WERI-Rb-1 (cell line): Measurements from ENCODE around the gene KRTAP4-9.
"Not testable (repeated sequence)": the region's sequence is repeated elsewhere in the genome, so short reads cannot be mapped to it uniquely, and the experiment has no call there.

Experiments used
- DNase-seq: peaks from one replicate; pipeline ENCODE4 v3.0.0-alpha.2; 2020
- H3K27ac ChIP-seq: fragments of 250-450 bp; sonication (Bioruptor Pico); 2 replicates; pipeline ENCODE4 v1.5.1; 2020; ENCODE audit warnings: mild to moderate bottlenecking, moderate library complexity
- H3K27me3 ChIP-seq: fragments of 250-450 bp; sonication (Bioruptor Pico); 2 replicates; pipeline ENCODE4 v1.5.1; 2021; ENCODE audit warnings: mild to moderate bottlenecking, low read depth, moderate library complexity; ENCODE audit not compliant: insufficient read depth, severe bottlenecking
- H3K36me3 ChIP-seq: fragments of 250-450 bp; sonication (Bioruptor Pico); 2 replicates; pipeline ENCODE4 v1.5.1; 2020; ENCODE audit warnings: mild to moderate bottlenecking, moderate library complexity
- H3K4me3 ChIP-seq: 2 replicates; pipeline ENCODE4 v1.5.1; 2011; ENCODE audit warnings: low read depth, mild to moderate bottlenecking, control low read depth, low read length
- H3K9me3 ChIP-seq: fragments of 250-450 bp; sonication (Bioruptor Pico); 2 replicates; pipeline ENCODE4 v1.5.1; 2021; ENCODE audit warnings: mild to moderate bottlenecking, moderate library complexity; ENCODE audit not compliant: severe bottlenecking
- TF ChIP-seq, protein P1 (sequence below): IDR thresholded peaks from 2 replicates; pipeline ENCODE4 v1.5.1; 2011; ENCODE audit warnings: low read depth, mild to moderate bottlenecking, control low read depth, inconsistent platforms, low read length

Gene KRTAP4-9

GRCh38 chr17:41131979-41132378 is 26.8 kb downstream of the KRTAP4-9 start:
- TF ChIP-seq, protein P1, sequence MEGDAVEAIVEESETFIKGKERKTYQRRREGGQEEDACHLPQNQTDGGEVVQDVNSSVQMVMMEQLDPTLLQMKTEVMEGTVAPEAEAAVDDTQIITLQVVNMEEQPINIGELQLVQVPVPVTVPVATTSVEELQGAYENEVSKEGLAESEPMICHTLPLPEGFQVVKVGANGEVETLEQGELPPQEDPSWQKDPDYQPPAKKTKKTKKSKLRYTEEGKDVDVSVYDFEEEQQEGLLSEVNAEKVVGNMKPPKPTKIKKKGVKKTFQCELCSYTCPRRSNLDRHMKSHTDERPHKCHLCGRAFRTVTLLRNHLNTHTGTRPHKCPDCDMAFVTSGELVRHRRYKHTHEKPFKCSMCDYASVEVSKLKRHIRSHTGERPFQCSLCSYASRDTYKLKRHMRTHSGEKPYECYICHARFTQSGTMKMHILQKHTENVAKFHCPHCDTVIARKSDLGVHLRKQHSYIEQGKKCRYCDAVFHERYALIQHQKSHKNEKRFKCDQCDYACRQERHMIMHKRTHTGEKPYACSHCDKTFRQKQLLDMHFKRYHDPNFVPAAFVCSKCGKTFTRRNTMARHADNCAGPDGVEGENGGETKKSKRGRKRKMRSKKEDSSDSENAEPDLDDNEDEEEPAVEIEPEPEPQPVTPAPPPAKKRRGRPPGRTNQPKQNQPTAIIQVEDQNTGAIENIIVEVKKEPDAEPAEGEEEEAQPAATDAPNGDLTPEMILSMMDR: no peak
- Histone ChIP-seq H3K9me3 (no peaks in the 10 kb centered on the region), H3K36me3 (no peaks in the 10 kb centered on the region), H3K27me3 (peaks cover 61% of the 10 kb centered on the region), H3K27ac (no peak overlapping the region), H3K4me3 (no peak overlapping the region)
- DNase-seq: no peak

- TF ChIP-seq, protein P1: no peak
- no peaks in the 10 kb centered on the region for H3K9me3 ChIP-seq
- no peaks in the 10 kb centered on the region for H3K36me3 ChIP-seq
- H3K27ac ChIP-seq: no peak overlapping the region
- no peak for DNase-seq
- H3K27me3 ChIP-seq: peaks cover 67% of the 10 kb centered on the region
- no peak overlapping the region for H3K4me3 ChIP-seq
Observed at GRCh38 chr17:41133880-41134735, 28.9 kb downstream of the KRTAP4-9 start.

- H3K4me3 ChIP-seq, DNase-seq, H3K27ac ChIP-seq, H3K36me3 ChIP-seq: not testable (repeated sequence)
- Histone ChIP-seq H3K27me3 (peaks cover 74% of the 10 kb centered on the region), H3K9me3 (peaks cover 10% of the 10 kb centered on the region)
Observed at GRCh38 chr17:41139865-41140264, 34.7 kb downstream of the KRTAP4-9 start.

- Histone ChIP-seq H3K9me3 (peaks cover 10% of the 10 kb centered on the region), H3K27me3 (peaks cover 79% of the 10 kb centered on the region), H3K27ac (no peak within 1 kb of the TSS), H3K4me3 (no peak within 1 kb of the TSS), H3K36me3 (no peaks in the 10 kb centered on the region)
- no peak for DNase-seq
- TF ChIP-seq, protein P1: no peak
Observed at GRCh38 chr17:41140360-41141131, 35.4 kb downstream of the KRTAP4-9 start, which contains the start of gene KRTAP4-6. KRTAP4-6 (minus strand) TSS chr17:41140544; CDS start chr17:41140487, 57 bp downstream.

- Histone ChIP-seq H3K9me3 (peaks cover 10% of the 10 kb centered on the region), H3K4me3 (no peak overlapping the region), H3K27ac (no peak overlapping the region), H3K27me3 (peaks cover 83% of the 10 kb centered on the region), H3K36me3 (no peaks in the 10 kb centered on the region)
- TF ChIP-seq, protein P1: no peak
- no peak for DNase-seq
Observed at GRCh38 chr17:41141361-41141760, 36.2 kb downstream of the KRTAP4-9 start.

DNA sequence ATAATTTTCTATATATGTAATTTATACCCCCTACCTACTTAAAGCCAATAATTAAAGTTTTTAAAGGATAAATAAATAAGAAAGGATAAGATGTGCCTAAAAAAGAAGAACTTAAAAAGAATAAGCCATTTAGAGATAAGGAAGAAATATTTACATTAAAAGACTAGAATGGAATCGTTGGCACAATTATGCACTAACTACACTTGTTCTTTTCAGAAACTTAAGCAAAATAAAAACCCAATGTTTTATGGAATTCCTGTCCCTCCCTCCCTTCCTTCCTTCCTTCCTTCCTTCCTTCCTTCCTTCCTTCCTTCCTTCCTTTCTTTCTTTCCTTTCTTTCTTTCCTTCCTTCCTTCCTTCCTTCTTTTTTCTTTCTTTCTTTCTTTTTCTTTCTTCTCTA is 39.7 kb downstream of the KRTAP4-9 start:
- Histone ChIP-seq H3K36me3 (no peaks in the 10 kb centered on the region), H3K4me3 (no peak overlapping the region), H3K9me3 (peaks cover 10% of the 10 kb centered on the region), H3K27me3 (peaks cover 82% of the 10 kb centered on the region), H3K27ac (no peak overlapping the region)
- no peak for DNase-seq
- TF ChIP-seq, protein P1: no peak
